ENCODE measurements around the gene RAB11FIP4.

DNA sequence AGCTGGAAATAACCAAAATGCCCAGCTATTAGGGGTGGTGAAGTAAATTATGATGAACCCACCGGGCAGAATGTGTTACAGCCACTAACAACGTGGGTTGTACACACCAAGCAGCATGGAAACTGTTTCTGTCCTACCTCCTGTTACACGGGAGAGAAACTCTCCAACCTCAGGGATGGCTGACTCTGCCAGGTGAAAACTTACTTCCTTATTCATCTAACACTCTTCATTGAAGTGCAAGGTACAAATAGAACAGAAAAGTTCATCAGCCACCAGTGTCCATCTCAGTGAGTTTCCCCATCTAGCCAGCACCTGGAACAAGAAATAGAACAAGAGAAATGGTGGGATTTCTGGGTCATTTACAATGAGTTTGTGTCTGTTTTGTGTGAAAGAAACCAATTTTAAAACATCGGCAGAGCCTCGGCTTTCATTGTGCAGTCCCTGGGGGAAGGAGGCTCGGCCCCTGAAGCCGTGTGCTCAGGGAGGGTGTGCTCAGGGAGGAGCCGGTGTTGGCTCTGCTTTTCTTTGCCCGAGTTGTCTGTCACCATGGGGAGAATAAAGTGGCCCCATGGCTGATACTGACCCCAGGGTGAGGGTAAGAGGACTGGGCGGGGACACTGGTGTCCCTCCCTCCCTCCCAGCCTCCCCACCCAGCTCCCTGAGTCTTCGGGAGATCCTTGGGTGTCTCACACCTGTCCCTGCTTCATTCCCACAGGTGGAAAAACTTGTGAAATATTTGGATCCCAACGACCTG lies 39.8 kb downstream of the RAB11FIP4 start:
- TF ChIP-seq POLR2A (IDR thresholded peaks at IDR 0.05; ENCODE audit: extremely low read depth, insufficient read length) (no peak), MYC (IDR thresholded peaks at IDR 0.05; ENCODE audit: low read depth, low read length) (no peak)
- TF ChIP-seq, protein P1, sequence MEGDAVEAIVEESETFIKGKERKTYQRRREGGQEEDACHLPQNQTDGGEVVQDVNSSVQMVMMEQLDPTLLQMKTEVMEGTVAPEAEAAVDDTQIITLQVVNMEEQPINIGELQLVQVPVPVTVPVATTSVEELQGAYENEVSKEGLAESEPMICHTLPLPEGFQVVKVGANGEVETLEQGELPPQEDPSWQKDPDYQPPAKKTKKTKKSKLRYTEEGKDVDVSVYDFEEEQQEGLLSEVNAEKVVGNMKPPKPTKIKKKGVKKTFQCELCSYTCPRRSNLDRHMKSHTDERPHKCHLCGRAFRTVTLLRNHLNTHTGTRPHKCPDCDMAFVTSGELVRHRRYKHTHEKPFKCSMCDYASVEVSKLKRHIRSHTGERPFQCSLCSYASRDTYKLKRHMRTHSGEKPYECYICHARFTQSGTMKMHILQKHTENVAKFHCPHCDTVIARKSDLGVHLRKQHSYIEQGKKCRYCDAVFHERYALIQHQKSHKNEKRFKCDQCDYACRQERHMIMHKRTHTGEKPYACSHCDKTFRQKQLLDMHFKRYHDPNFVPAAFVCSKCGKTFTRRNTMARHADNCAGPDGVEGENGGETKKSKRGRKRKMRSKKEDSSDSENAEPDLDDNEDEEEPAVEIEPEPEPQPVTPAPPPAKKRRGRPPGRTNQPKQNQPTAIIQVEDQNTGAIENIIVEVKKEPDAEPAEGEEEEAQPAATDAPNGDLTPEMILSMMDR (IDR thresholded peaks at IDR 0.05; ENCODE audit: low read depth, low read length), result no peak

Data from NB4 (cell line).